Fibroblast of skin of right biceps (primary cell): ENCODE data around the gene PRDM10.

Source experiments
- DNase-seq: peaks from one replicate; pipeline ENCODE4 v3.0.0-alpha.2; 2013

The PRDM10 gene

GRCh38 chr11:130003717-130004001 is 1.0 kb upstream of the PRDM10 start:
- DNase-seq, result no peak

- peak; percentile 100 for DNase-seq
These were observed 446 bp upstream of the PRDM10 start for GRCh38 chr11:130002846-130003716.

DNA sequence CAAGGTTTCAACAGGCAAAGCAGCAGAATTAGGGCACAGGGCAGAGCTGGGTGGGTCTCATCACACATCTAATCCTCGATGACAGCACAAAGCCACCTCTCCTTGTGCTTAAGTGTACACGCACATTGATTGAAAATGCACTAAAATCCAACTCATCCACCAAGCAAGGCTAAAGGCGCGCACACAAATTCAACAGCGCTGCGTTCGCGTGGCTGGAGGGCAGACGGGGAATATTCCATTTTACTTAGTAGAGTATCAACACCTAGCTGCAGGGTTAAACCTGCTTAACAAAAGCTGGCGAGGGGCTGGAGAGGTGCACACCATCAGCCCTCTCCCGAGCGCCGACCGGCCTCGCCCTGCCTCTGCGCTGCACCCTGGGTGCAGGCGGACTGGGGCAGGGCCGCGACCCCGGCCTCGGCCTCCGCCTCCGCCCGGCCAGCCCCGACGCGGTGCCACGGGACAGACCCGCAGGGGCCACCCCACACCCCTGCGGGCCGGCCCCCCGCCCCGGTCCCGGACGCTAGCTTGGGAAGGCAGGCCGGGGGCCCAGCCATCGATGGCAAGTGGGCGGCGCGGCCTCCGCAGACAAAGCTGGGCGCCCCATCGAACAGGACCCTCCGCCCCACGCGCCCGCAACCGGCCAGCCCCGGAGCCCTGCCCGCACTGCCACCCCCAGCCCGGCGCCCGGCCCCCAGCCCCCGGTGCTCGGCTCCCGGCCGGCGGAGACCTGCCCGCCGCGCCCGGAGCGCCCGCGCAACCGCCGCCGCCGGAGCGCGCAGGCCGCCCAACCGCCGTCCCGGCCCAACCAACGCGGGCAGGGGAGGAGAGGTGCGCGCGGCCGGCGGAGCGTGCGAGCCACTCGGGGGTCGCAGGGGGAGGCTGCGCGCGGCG is 929 bp downstream of the PRDM10 start:
- peak; percentile 38 for DNase-seq

- DNase-seq, result no peak
These were observed 2.0 kb downstream of the PRDM10 start for GRCh38 chr11:130000552-130001176.

- DNase-seq, result no peak
These were observed 3.2 kb downstream of the PRDM10 start for GRCh38 chr11:129999407-129999806.

- no peak for DNase-seq
These were observed 3.7 kb downstream of the PRDM10 start for GRCh38 chr11:129998905-129999304.

DNA sequence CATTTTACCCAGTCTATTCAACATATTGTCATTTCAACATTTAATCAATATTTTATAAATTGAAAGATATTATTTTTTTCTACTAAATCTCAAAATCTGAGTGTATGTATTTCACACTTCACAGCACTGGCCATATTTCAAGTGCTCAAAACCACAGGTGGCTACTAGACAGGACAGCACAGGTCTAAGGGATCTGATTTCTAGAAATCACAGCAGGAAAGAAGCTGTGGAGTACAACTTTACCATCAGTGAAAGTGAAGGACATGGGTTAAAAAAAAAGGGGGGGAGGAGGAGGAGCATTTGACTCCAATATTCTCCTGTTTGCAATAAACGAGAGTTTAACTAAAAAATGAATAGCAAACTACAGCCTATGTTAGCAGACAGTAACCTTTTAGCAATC is 4.5 kb downstream of the PRDM10 start:
- no peak for DNase-seq

- DNase-seq, result no peak
These were observed 5.1 kb downstream of the PRDM10 start for GRCh38 chr11:129997513-129997912.

DNA sequence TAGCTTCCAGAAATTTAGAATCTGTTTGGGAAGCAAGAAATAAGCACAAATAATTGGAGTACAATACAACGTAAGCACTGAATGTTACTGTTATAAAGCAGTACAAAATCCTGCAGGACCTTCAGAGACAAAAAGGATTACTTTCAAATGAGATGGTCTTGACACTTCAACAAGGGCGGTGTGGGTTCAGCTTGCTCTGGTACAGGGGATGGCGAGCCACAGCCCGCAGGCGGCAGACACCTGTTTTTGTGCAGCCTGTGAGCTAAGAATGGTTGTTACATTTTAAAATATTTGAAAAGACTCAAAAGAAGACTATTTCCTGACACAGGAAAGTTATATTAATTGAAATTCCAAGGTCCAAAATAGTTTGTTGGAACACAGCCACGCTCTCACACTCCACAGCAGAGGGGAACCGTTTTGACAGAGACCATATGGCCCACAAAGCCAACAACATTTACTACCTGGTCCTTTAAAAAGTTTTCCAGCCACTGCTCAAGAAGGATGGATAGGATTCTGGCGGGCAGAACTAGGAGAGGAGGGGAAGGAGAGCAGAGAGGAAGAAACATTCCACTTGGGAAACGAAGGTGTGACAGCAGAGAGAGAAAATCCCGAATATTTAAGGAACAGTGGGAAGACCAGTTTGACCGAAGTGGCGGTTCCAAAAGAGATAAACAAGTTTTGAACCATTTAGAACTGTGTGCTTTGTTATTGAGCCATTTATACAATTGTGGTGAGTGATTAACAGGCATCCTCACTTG is 6.3 kb downstream of the PRDM10 start:
- peak; percentile 2 for DNase-seq

GRCh38 chr11:129995163-129995562 is 7.5 kb downstream of the PRDM10 start:
- DNase-seq, result no peak

- DNase-seq, result peak; percentile 22
These were observed 10.3 kb downstream of the PRDM10 start for GRCh38 chr11:129992161-129992944.

- peak; percentile 18 for DNase-seq
These were observed 13.4 kb downstream of the PRDM10 start for GRCh38 chr11:129989149-129989813.

- DNase-seq, result no peak
These were observed 14.7 kb downstream of the PRDM10 start for GRCh38 chr11:129987950-129988349.

- DNase-seq, result no peak
These were observed 16.8 kb downstream of the PRDM10 start for GRCh38 chr11:129985823-129986222.

- no peak for DNase-seq
These were observed 22.5 kb downstream of the PRDM10 start for GRCh38 chr11:129980086-129980485.

DNA sequence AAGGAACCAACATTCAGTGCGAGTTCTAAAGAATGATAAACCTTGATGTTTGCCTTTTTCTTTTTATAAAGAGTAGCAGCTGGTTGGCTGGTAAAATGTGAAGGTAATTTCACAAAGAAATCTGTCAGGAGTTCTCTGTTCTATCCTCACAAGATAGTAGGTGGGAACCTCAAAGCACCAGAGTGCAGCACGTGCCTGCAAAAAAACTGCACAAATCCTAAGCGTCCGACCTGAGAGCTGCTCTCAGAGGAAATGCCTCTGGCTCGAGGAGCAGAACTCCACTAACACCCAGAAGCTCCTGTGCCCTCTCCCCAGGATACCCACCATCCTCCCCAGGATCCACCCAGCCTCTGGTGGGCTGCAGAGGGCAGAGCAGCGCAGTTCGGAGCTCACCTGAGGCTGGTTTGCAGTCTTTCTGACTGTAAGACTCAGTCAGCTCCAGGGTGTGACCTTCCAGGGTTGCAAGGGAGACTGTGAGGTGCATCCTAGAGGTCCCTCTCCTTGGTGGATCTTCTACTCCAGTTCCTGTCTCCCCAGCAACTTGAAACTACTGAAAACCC is 23.5 kb downstream of the PRDM10 start:
- DNase-seq, result no peak

DNA sequence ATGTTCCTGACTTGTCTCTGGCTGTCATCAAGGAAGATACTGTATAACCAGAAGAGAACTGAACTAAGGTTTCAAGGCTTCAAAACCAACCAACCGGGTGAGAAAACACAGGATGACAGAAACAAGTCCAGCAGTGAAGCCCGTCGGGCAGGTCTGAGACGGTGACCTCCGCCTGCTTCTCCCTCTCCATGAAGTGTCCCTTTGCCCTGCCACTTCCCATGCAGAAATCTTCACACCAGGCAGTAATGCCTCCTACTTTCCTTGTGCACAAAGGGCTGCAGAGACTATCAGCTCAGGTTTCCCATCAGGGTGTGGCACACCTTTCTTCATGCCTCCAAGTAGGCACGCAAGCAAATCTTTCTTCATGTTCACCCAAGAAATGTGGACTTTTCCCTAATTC is 24.2 kb downstream of the PRDM10 start:
- no peak for DNase-seq

DNA sequence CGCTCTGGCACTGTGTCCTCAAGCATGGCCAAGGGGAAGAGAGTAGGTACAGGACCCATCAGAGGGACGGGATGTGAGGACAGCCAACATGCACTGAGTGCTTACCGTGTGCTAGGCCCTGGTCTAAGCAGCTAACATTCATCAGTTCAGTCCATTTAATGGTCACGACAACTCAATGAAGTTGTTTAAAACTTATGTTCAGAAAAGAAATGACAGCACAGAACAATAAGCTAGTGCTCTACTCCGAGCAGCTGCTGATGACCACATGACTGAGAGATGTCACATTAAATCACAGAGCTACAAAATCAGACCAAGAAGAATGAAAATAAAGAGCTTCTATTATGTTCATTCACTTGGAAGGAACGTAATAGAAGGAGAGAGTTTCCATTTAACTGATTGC is 26.3 kb downstream of the PRDM10 start:
- DNase-seq, result no peak

GRCh38 chr11:129975543-129975942 is 27.1 kb downstream of the PRDM10 start:
- no peak for DNase-seq

- no peak for DNase-seq
These were observed 28.0 kb downstream of the PRDM10 start for GRCh38 chr11:129974672-129975071.

DNA sequence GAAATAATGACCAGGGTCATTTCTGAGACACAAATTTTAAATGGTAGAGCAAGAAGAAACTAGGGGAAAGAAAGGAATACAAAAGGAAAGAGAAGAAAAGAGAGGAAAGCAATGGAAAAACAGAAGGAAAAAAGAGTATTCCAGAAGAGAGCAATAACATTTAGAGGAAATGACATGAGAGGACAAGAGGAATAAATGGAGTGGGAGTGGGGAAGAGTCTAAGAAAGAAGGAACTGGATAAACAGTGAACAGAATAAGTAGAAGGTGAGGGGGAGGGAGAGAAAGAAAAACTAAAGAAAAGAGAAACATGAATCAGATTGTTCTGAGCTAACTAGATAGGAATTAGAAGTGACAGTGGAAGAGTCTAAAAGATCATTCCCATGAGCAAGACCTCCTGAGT is 28.4 kb downstream of the PRDM10 start:
- DNase-seq, result no peak
